G401 (cell line): ENCODE measurements around the gene POLR1B. TPM values are rescaled to one million over a fixed set of nuclear protein-coding genes. Genes with fewer than 3 reads are reported as not detected.
"Not testable (repeated sequence)": the region's sequence is repeated elsewhere in the genome, so short reads cannot be mapped to it uniquely, and the experiment has no call there.

Experiments used
- DNase-seq: peaks from one replicate; pipeline ENCODE4 v3.0.0-alpha.2; 2015; ENCODE audit warnings: low spot score
- in situ Hi-C: cut with HindIII; loops from 2 replicates; pipeline ENCODE4 v1.10.0; 2016; ENCODE audit warnings: low sequenced_read_pairs, mixed read lengths
- total RNA-seq: library from RNA; depleted of rRNA; stranded (reverse); fragments of >200 nt; shearing (Covaris generic); gene quantifications from 2 replicates; pipeline ENCODE4 v1.2.3, GENCODE V29; 2014; rRNA removed

POLR1B gene
- total RNA-seq, result 26.3 and 44.3 TPM in 2 replicates

- peak; percentile 91 for DNase-seq
- in situ Hi-C loops, result no loop called here
Measured at GRCh38 chr2:112542123-112542983, at the start of gene POLR1B. TSS of gene POLR1B (plus strand) at chr2:112542465. CDS start at chr2:112542495, 30 bp downstream.

- in situ Hi-C loops, result no loop called here
- DNase-seq, result no peak
Measured at GRCh38 chr2:112493048-112493447, 49.2 kb upstream of the POLR1B start.

GRCh38 chr2:112493858-112494648 is 48.2 kb upstream of the POLR1B start:
- in situ Hi-C loops, result no loop called here

GRCh38 chr2:112494828-112495227 is 47.4 kb upstream of the POLR1B start:
- DNase-seq, result no peak
- in situ Hi-C loops, result no loop called here

More at GRCh38 chr2:112493858-112494648, 48.2 kb upstream of the POLR1B start:
- no peak for DNase-seq

- DNase-seq, in situ Hi-C loops: not testable (repeated sequence)
Measured at GRCh38 chr2:112495878-112496277, 46.4 kb upstream of the POLR1B start.

- peak; percentile 24 for DNase-seq
- in situ Hi-C loops, result not testable (repeated sequence)
Measured at GRCh38 chr2:112500850-112501484, 41.3 kb upstream of the POLR1B start.

- DNase-seq, in situ Hi-C loops: not testable (repeated sequence)
Measured at GRCh38 chr2:112509239-112509998, 32.8 kb upstream of the POLR1B start.

GRCh38 chr2:112516801-112517200 is 25.5 kb upstream of the POLR1B start:
- in situ Hi-C loops, result no loop called here
- DNase-seq, result no peak

GRCh38 chr2:112518807-112519206 is 23.5 kb upstream of the POLR1B start:
- DNase-seq, result no peak

GRCh38 chr2:112519506-112519905 is 22.8 kb upstream of the POLR1B start:
- in situ Hi-C loops, result no loop called here

More at GRCh38 chr2:112518807-112519206, 23.5 kb upstream of the POLR1B start:
- in situ Hi-C loops, result no loop called here

GRCh38 chr2:112520234-112520783 is 22.0 kb upstream of the POLR1B start:
- DNase-seq, result no peak
- in situ Hi-C loops, result no loop called here

More at GRCh38 chr2:112519506-112519905, 22.8 kb upstream of the POLR1B start:
- DNase-seq, result no peak

GRCh38 chr2:112523291-112523777 is 18.9 kb upstream of the POLR1B start:
- in situ Hi-C loops, result no loop called here

GRCh38 chr2:112524276-112524675 is 18.0 kb upstream of the POLR1B start:
- DNase-seq, in situ Hi-C loops: not testable (repeated sequence)

More at GRCh38 chr2:112523291-112523777, 18.9 kb upstream of the POLR1B start:
- no peak for DNase-seq

- in situ Hi-C loops, result no loop called here
- DNase-seq, result no peak
Measured at GRCh38 chr2:112528541-112528940, 13.7 kb upstream of the POLR1B start.

GRCh38 chr2:112529757-112530156 is 12.5 kb upstream of the POLR1B start:
- in situ Hi-C loops, result no loop called here
- DNase-seq, result no peak

- no peak for DNase-seq
- in situ Hi-C loops, result no loop called here
Measured at GRCh38 chr2:112530728-112531127, 11.5 kb upstream of the POLR1B start.

- DNase-seq, result no peak
- in situ Hi-C loops, result no loop called here
Measured at GRCh38 chr2:112534826-112535225, 7.4 kb upstream of the POLR1B start.

- in situ Hi-C loops, DNase-seq: not testable (repeated sequence)
Measured at GRCh38 chr2:112536665-112537064, 5.6 kb upstream of the POLR1B start.
